ENCODE results near the gene CRB1. TPM values are rescaled to one million over a fixed set of nuclear protein-coding genes. Genes with fewer than 3 reads are reported as not detected.

Gene CRB1
- polyA plus RNA-seq, 1 donor (not counting 4 experiments of a cell fraction or from before 2014, with no cell fraction given), result 0.04 TPM

- H3K4me1 ChIP-seq (ENCODE audit: control insufficient read depth, extremely low read depth, insufficient read depth, low read length), result no peaks in the 10 kb centered on the region
- dilution Hi-C loops (cut with MboI; ENCODE audit: extremely low pct_ligation_motif_present, low sequenced_read_pairs), result no loop called here
Measured at GRCh38 chr1:197367627-197368026, 99.6 kb downstream of the CRB1 start.

GRCh38 chr1:197374428-197374827 lies 106.4 kb downstream of the CRB1 start:
- no peak overlapping the region for H2AFZ ChIP-seq (ENCODE audit: control insufficient read depth, low read length)
- DNase-seq (ENCODE audit: low read depth, low spot score), result no peak
- no peaks in the 10 kb centered on the region for H3K27me3 ChIP-seq (ENCODE audit: control insufficient read depth, extremely low read depth, insufficient read depth, low read length)
- H3K36me3 ChIP-seq (ENCODE audit: control insufficient read depth in 2 of 2, extremely low read depth in 1 of 2, insufficient read depth in 2 of 2, low read length in 2 of 2), result no peaks in the 10 kb centered on the region
- H4K20me1 ChIP-seq (ENCODE audit: control insufficient read depth, extremely low read depth, insufficient read depth, low read length), result no peaks in the 10 kb centered on the region
- dilution Hi-C loops (cut with MboI; ENCODE audit: extremely low pct_ligation_motif_present, low sequenced_read_pairs), result no loop called here
- H3K9me1 ChIP-seq (ENCODE audit: control insufficient read depth, extremely low read depth, insufficient read depth, low read length), result no peaks in the 10 kb centered on the region
- no peak overlapping the region for H3K9ac ChIP-seq (ENCODE audit: control insufficient read depth, extremely low read depth, insufficient read depth, low read length)
- TF ChIP-seq CTCF (optimal IDR thresholded peaks at IDR 0.05 in 1 of 3, IDR thresholded peaks at IDR 0.05 in 1 of 3, conservative IDR thresholded peaks at IDR 0.05 in 1 of 3; ENCODE audit: extremely low read depth in 1 of 3, insufficient read depth in 2 of 3, low read length in 3 of 3) (no peak), EZH2 (IDR thresholded peaks at IDR 0.05; ENCODE audit: low read length) (no peak)
- H3K4me1 ChIP-seq (ENCODE audit: control insufficient read depth, extremely low read depth, insufficient read depth, low read length), result no peaks in the 10 kb centered on the region
- H3K4me3 ChIP-seq (ENCODE audit: control insufficient read depth in 2 of 3, extremely low read depth in 1 of 3, insufficient read depth in 2 of 3, low read depth in 1 of 3, low read length in 3 of 3), result no peak overlapping the region
- H3K27ac ChIP-seq (ENCODE audit: control insufficient read depth, insufficient read depth, low read length), result no peak overlapping the region
- no peaks in the 10 kb centered on the region for H3K9me3 ChIP-seq (ENCODE audit: control insufficient read depth, low read depth, low read length)
- no peaks in the 10 kb centered on the region for H3K79me2 ChIP-seq (ENCODE audit: control insufficient read depth, insufficient read depth, low read length)
- no peak for FAIRE-seq
- H3K4me2 ChIP-seq (ENCODE audit: control insufficient read depth, extremely low read depth, insufficient read depth, low read depth, low read length), result no peak overlapping the region

More at GRCh38 chr1:197367627-197368026, 99.6 kb downstream of the CRB1 start:
- no peaks in the 10 kb centered on the region for H3K79me2 ChIP-seq (ENCODE audit: control insufficient read depth, insufficient read depth, low read length)
- H3K27me3 ChIP-seq (ENCODE audit: control insufficient read depth, extremely low read depth, insufficient read depth, low read length), result no peaks in the 10 kb centered on the region
- H3K27ac ChIP-seq (ENCODE audit: control insufficient read depth, insufficient read depth, low read length), result no peak overlapping the region
- DNase-seq (ENCODE audit: low read depth, low spot score) (no peak), FAIRE-seq (no peak)
- no peak for TF ChIP-seq EZH2 (IDR thresholded peaks at IDR 0.05; ENCODE audit: low read length)
- no peak for TF ChIP-seq CTCF (optimal IDR thresholded peaks at IDR 0.05 in 1 of 3, IDR thresholded peaks at IDR 0.05 in 1 of 3, conservative IDR thresholded peaks at IDR 0.05 in 1 of 3; ENCODE audit: extremely low read depth in 1 of 3, insufficient read depth in 2 of 3, low read length in 3 of 3)
- no peaks in the 10 kb centered on the region for H3K9me3 ChIP-seq (ENCODE audit: control insufficient read depth, low read depth, low read length)
- no peak overlapping the region for H2AFZ ChIP-seq (ENCODE audit: control insufficient read depth, low read length)
- no peaks in the 10 kb centered on the region for H4K20me1 ChIP-seq (ENCODE audit: control insufficient read depth, extremely low read depth, insufficient read depth, low read length)
- H3K9ac ChIP-seq (ENCODE audit: control insufficient read depth, extremely low read depth, insufficient read depth, low read length), result no peak overlapping the region
- no peak overlapping the region for H3K4me2 ChIP-seq (ENCODE audit: control insufficient read depth, extremely low read depth, insufficient read depth, low read depth, low read length)
- H3K4me3 ChIP-seq (ENCODE audit: control insufficient read depth in 2 of 3, extremely low read depth in 1 of 3, insufficient read depth in 2 of 3, low read depth in 1 of 3, low read length in 3 of 3), result no peak overlapping the region
- H3K9me1 ChIP-seq (ENCODE audit: control insufficient read depth, extremely low read depth, insufficient read depth, low read length), result no peaks in the 10 kb centered on the region
- no peaks in the 10 kb centered on the region for H3K36me3 ChIP-seq (ENCODE audit: control insufficient read depth in 2 of 2, extremely low read depth in 1 of 2, insufficient read depth in 2 of 2, low read length in 2 of 2)

Measured in keratinocyte (primary cell).